GM12878 (cell line): ENCODE data around the gene TMEM88.
"Not testable (repeated sequence)": the region's sequence is repeated elsewhere in the genome, so short reads cannot be mapped to it uniquely, and the experiment has no call there.

Source experiments
- CREM ChIP-seq: IDR thresholded peaks from 2 replicates; pipeline ENCODE4 v1.6.1; 2014; ENCODE audit warnings: antibody characterized with exemption, low read depth
- EP300 ChIP-seq, 2 experiments: fragments of 150-350 bp in 1 of 2; IDR thresholded peaks; 2 replicates each; pipeline ENCODE4 v1.6.1; 2011 to 2012; ENCODE audit warnings: low read depth in 2 of 2, low read length in 2 of 2, borderline replicate concordance in 1 of 2, improper control_type of control experiment in 1 of 2, inconsistent platforms in 1 of 2; ENCODE audit not compliant: control insufficient read depth in 1 of 2
- PML ChIP-seq: IDR thresholded peaks from 2 replicates; pipeline ENCODE4 v1.6.1; 2012; ENCODE audit warnings: low read length, inconsistent platforms
- TF ChIP-seq, protein P1 (sequence below): IDR thresholded peaks from 2 replicates; pipeline ENCODE4 v1.6.1; 2011; ENCODE audit warnings: borderline replicate concordance, low read depth, mild to moderate bottlenecking, moderate library complexity, mixed read lengths, low read length; ENCODE audit not compliant: insufficient read depth; ENCODE audit errors: extremely low read length

GRCh38 chr17:7864384-7864783, 9.5 kb downstream of the TMEM88 start:
- TF ChIP-seq PML; CREM; EP300 (IDR thresholded peaks at IDR 0.05; ENCODE audit: borderline replicate concordance in 1 of 2, control insufficient read depth in 1 of 2, low read depth in 2 of 2, low read length in 2 of 2): not testable (repeated sequence)
- TF ChIP-seq, protein P1, sequence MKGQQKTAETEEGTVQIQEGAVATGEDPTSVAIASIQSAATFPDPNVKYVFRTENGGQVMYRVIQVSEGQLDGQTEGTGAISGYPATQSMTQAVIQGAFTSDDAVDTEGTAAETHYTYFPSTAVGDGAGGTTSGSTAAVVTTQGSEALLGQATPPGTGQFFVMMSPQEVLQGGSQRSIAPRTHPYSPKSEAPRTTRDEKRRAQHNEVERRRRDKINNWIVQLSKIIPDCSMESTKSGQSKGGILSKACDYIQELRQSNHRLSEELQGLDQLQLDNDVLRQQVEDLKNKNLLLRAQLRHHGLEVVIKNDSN = not testable (repeated sequence)
